ENCODE results near the gene DNM3. TPM values are rescaled to one million over a fixed set of nuclear protein-coding genes. Genes with fewer than 3 reads are reported as not detected.

DNM3 gene
- total RNA-seq, 1 experiment from 2014 or later, result 2.7 TPM

DNA sequence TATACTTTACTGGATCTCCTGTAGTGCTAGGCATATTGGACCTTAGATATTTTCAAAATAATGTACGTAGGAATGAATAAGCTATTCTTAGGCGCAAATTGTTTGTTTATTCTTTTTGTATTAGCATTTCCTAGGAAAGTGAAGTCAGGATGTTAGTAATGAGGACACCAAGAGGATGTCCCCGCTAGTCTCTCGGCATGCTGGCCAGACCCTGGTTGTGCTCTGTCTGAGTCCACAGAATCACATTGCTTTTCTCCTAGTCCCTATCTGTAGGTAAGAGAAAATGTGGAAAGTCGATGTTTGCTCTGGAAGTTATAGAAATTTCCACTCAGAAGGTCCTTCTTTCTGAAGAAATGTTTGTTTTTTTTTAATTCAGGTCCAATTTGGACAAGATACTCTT, 31.1 kb downstream of the DNM3 start:
- H3K4ac ChIP-seq (ENCODE audit: low read depth, low read length), result no peak overlapping the region
- H4K20me1 ChIP-seq (ENCODE audit: control insufficient read depth, insufficient read depth, insufficient read length), result no peaks in the 10 kb centered on the region
- Mint-ChIP-seq H3K27ac (peak overlapping the region in 2 of 3 experiments; percentile 4 to 28; a peak in 1 of 7 replicates), H3K36me3 (ENCODE audit: insufficient read depth in 1 of 3, low read depth in 3 of 3) (no peaks in the 10 kb centered on the region), H3K4me3 (no peak overlapping the region), H3K9me3 (no peaks in the 10 kb centered on the region), H3K4me1 (peaks cover 8 to 11% of the 10 kb centered on the region in 2 experiments), H3K27me3 (ENCODE audit: low read depth) (no peaks in the 10 kb centered on the region)
- no peak overlapping the region for H3K9ac ChIP-seq (ENCODE audit: extremely low read depth, insufficient read length, low read length)
- no peak overlapping the region for H3K56ac ChIP-seq (ENCODE audit: insufficient read length, low read depth, low read length)
- no peak overlapping the region for H3K23ac ChIP-seq (ENCODE audit: insufficient read length, low read depth, low read length)
- no peak overlapping the region for H4K91ac ChIP-seq (ENCODE audit: insufficient read length, low read depth, low read length)
- no peak overlapping the region for H2BK12ac ChIP-seq (ENCODE audit: insufficient read length, low read depth, low read length)
- H3K27me3 ChIP-seq (ENCODE audit: insufficient read depth, low read length), result no peaks in the 10 kb centered on the region
- H2AFZ ChIP-seq (ENCODE audit: low read length), result no peak overlapping the region
- no peak overlapping the region for H2BK15ac ChIP-seq (ENCODE audit: low read depth, low read length)
- no peaks in the 10 kb centered on the region; the same call in 1 of the 2 replicates for H3K4me1 ChIP-seq (ENCODE audit: insufficient read depth, low read length)
- no peak overlapping the region for H3K14ac ChIP-seq (ENCODE audit: insufficient read depth, low read length)
- no peaks in the 10 kb centered on the region for H3K79me2 ChIP-seq (ENCODE audit: insufficient read depth, low read length)
- no peak overlapping the region for H4K8ac ChIP-seq (replicated peaks; ENCODE audit: insufficient read length, low read depth, low read length)
- no peak overlapping the region for H2BK20ac ChIP-seq (ENCODE audit: low read depth, low read length, poor library complexity, severe bottlenecking)
- TF ChIP-seq, protein P1, sequence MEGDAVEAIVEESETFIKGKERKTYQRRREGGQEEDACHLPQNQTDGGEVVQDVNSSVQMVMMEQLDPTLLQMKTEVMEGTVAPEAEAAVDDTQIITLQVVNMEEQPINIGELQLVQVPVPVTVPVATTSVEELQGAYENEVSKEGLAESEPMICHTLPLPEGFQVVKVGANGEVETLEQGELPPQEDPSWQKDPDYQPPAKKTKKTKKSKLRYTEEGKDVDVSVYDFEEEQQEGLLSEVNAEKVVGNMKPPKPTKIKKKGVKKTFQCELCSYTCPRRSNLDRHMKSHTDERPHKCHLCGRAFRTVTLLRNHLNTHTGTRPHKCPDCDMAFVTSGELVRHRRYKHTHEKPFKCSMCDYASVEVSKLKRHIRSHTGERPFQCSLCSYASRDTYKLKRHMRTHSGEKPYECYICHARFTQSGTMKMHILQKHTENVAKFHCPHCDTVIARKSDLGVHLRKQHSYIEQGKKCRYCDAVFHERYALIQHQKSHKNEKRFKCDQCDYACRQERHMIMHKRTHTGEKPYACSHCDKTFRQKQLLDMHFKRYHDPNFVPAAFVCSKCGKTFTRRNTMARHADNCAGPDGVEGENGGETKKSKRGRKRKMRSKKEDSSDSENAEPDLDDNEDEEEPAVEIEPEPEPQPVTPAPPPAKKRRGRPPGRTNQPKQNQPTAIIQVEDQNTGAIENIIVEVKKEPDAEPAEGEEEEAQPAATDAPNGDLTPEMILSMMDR (conservative IDR thresholded peaks at IDR 0.05), result no peak
- H2AK5ac ChIP-seq (ENCODE audit: insufficient read length, low read length), result no peak overlapping the region
- no peak overlapping the region for H4K5ac ChIP-seq (ENCODE audit: insufficient read length, low read depth, low read length)
- H3K18ac ChIP-seq (ENCODE audit: insufficient read length, low read depth, low read length), result no peak overlapping the region
- WGBS (ENCODE audit: extremely low coverage, insufficient read length, low lambda C conversion rate), result no CpG with 5 or more reads among the region's 5 CpGs
- no peak for DNase-seq
- no peaks in the 10 kb centered on the region for H3K23me2 ChIP-seq (ENCODE audit: insufficient read length, low read depth, low read length, poor library complexity, severe bottlenecking)
- no peak overlapping the region for H2BK5ac ChIP-seq (ENCODE audit: insufficient read length, low read length)
- H3K9me3 ChIP-seq (ENCODE audit: control insufficient read depth, low read depth, low read length), result no peaks in the 10 kb centered on the region
- no peak overlapping the region for H3K4me2 ChIP-seq (ENCODE audit: insufficient read depth, insufficient read length, low read length)
- H3T11ph ChIP-seq (ENCODE audit: low read length), result no peak overlapping the region
- no peaks in the 10 kb centered on the region for H3K79me1 ChIP-seq (ENCODE audit: insufficient read depth, low read depth, low read length, poor library complexity, severe bottlenecking)
- H3K27ac ChIP-seq (ENCODE audit: insufficient read length, low read depth, low read length), result no peak overlapping the region
- H2BK120ac ChIP-seq (ENCODE audit: low read depth, low read length, poor library complexity, severe bottlenecking), result no peak overlapping the region
